Right lobe of liver (tissue), 4 donors: ENCODE data around the gene HIGD2A.

ENCODE experiments used
- POLR2A ChIP-seq: fragments of 450-650 bp; IDR thresholded peaks from one replicate; pipeline ENCODE4 v1.6.1; 2017; ENCODE audit warnings: antibody characterized with exemption, mild to moderate bottlenecking
- TF ChIP-seq, protein P1 (sequence below), 4 donors: fragments of 200-600 bp in 3 of 4; fragments of 450-650 bp in 1 of 4; IDR thresholded peaks; one replicate each; pipeline versions ENCODE4 v1.5.1 to v1.8.0; 2016 to 2022; ENCODE audit warnings: antibody characterized with exemption in 4 of 4, mild to moderate bottlenecking in 2 of 4
- donor health status: DM: no; HTN: no; CAD: no.
- donor health status: DM: no; HTN: no; CAD: no.
- donor health status: DM: no; HTN: yes; CAD: no.

DNA sequence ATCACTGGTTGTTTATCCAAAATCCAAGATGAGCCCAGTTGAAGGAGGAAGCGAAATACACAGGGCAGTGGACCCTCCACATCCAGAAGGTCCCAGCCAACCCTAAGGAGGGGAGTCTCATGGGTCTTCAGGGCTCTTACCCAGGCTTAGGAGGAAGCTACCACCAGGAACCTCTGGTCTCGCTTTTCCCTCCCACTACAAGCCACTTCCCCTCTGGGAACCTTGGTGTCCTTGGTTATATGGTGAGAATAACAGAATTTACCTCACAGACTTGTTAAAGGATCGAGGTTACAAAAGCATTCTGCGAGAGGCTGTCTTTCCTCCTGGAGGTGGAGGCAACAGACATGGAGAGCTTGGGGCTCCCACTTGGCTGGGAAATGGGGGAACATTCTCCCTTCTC, 3.4 kb downstream of the HIGD2A start:
- TF ChIP-seq, protein P1, sequence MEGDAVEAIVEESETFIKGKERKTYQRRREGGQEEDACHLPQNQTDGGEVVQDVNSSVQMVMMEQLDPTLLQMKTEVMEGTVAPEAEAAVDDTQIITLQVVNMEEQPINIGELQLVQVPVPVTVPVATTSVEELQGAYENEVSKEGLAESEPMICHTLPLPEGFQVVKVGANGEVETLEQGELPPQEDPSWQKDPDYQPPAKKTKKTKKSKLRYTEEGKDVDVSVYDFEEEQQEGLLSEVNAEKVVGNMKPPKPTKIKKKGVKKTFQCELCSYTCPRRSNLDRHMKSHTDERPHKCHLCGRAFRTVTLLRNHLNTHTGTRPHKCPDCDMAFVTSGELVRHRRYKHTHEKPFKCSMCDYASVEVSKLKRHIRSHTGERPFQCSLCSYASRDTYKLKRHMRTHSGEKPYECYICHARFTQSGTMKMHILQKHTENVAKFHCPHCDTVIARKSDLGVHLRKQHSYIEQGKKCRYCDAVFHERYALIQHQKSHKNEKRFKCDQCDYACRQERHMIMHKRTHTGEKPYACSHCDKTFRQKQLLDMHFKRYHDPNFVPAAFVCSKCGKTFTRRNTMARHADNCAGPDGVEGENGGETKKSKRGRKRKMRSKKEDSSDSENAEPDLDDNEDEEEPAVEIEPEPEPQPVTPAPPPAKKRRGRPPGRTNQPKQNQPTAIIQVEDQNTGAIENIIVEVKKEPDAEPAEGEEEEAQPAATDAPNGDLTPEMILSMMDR (IDR thresholded peaks at IDR 0.05) = no peak
- TF ChIP-seq POLR2A = no peak
